ENCODE results near the gene TMEM213.
"Not testable (repeated sequence)": the region's sequence is repeated elsewhere in the genome, so short reads cannot be mapped to it uniquely, and the experiment has no call there.

TMEM213 gene

GRCh38 chr7:138797046-138797445 is 748 bp upstream of the TMEM213 start:
- DNase-seq (ENCODE audit: low read depth in 2 of 2) = not testable (repeated sequence)

- no peak for DNase-seq (ENCODE audit: low read depth in 2 of 2)
These were observed 1.0 kb downstream of the TMEM213 start for GRCh38 chr7:138798836-138799235.

GRCh38 chr7:138799336-138800000 is 1.7 kb downstream of the TMEM213 start:
- DNase-seq (ENCODE audit: low read depth in 2 of 2) = no peak

GRCh38 chr7:138801256-138801655 is 3.5 kb downstream of the TMEM213 start:
- no peak for DNase-seq (ENCODE audit: low read depth in 2 of 2)

- DNase-seq (ENCODE audit: low read depth in 2 of 2) = no peak
These were observed 4.9 kb downstream of the TMEM213 start for GRCh38 chr7:138802706-138803105.

GRCh38 chr7:138804618-138805017 is 6.8 kb downstream of the TMEM213 start:
- DNase-seq (ENCODE audit: low read depth in 2 of 2) = no peak

- DNase-seq (ENCODE audit: low read depth in 2 of 2) = no peak
These were observed 11.6 kb downstream of the TMEM213 start for GRCh38 chr7:138809346-138809745.

GRCh38 chr7:138811327-138811726 is 13.5 kb downstream of the TMEM213 start:
- not testable (repeated sequence) for DNase-seq (ENCODE audit: low read depth in 2 of 2)

- DNase-seq (ENCODE audit: low read depth in 2 of 2) = no peak
These were observed 16.2 kb downstream of the TMEM213 start for GRCh38 chr7:138813945-138814344.

- no peak for DNase-seq (ENCODE audit: low read depth in 2 of 2)
These were observed 17.1 kb downstream of the TMEM213 start for GRCh38 chr7:138814816-138815332.

GRCh38 chr7:138816650-138817049 is 18.9 kb downstream of the TMEM213 start:
- no peak for DNase-seq (ENCODE audit: low read depth in 2 of 2)

GRCh38 chr7:138819625-138820024 is 21.8 kb downstream of the TMEM213 start:
- no peak for DNase-seq (ENCODE audit: low read depth in 2 of 2)

- no peak for DNase-seq (ENCODE audit: low read depth in 2 of 2)
These were observed 24.1 kb downstream of the TMEM213 start for GRCh38 chr7:138821912-138822311.

- DNase-seq (ENCODE audit: low read depth in 2 of 2) = no peak
These were observed 25.2 kb downstream of the TMEM213 start for GRCh38 chr7:138822867-138823535.

- no peak for DNase-seq (ENCODE audit: low read depth in 2 of 2)
These were observed 27.4 kb downstream of the TMEM213 start for GRCh38 chr7:138825049-138825721.

- no peak for DNase-seq (ENCODE audit: low read depth in 2 of 2)
These were observed 30.5 kb downstream of the TMEM213 start for GRCh38 chr7:138828302-138828701.

- no peak for DNase-seq (ENCODE audit: low read depth in 2 of 2)
These were observed 31.5 kb downstream of the TMEM213 start for GRCh38 chr7:138829335-138829734.

- no peak for DNase-seq (ENCODE audit: low read depth in 2 of 2)
These were observed 35.2 kb downstream of the TMEM213 start for GRCh38 chr7:138832966-138833365.

GRCh38 chr7:138833596-138833995 is 35.8 kb downstream of the TMEM213 start:
- no peak for DNase-seq (ENCODE audit: low read depth in 2 of 2)

GRCh38 chr7:138834583-138834982 is 36.8 kb downstream of the TMEM213 start:
- no peak for DNase-seq (ENCODE audit: low read depth in 2 of 2)

- no peak for DNase-seq (ENCODE audit: low read depth in 2 of 2)
These were observed 37.3 kb downstream of the TMEM213 start for GRCh38 chr7:138835087-138835486.

GRCh38 chr7:138837627-138838026 is 39.8 kb downstream of the TMEM213 start:
- no peak for DNase-seq (ENCODE audit: low read depth in 2 of 2)

- DNase-seq (ENCODE audit: low read depth in 2 of 2) = no peak
These were observed 40.4 kb downstream of the TMEM213 start for GRCh38 chr7:138838166-138838565.

Data from activated CD4-positive, alpha-beta T cell treated with anti-CD3 and anti-CD28 coated beads for 24 hours (primary cell).